ENCODE measurements around the gene TMEM138. TPM values are rescaled to one million over a fixed set of nuclear protein-coding genes. Genes with fewer than 3 reads are reported as not detected.

Gene TMEM138
- polyA plus RNA-seq, 1 experiment: 55.6 TPM

GRCh38 chr11:61328351-61328750, 33.8 kb upstream of the TMEM138 start:
- ChIA-PET CTCF (interaction anchor here (1.1 to 2.2 kb wide), 5 partner anchors 8 to 74 kb away, joined by 3 to 14 read pairs (median 8); partner anchors contain the start of gene TMEM216), POLR2A (no interaction called here)
- no peak for TF ChIP-seq CTCF (IDR thresholded peaks at IDR 0.05; ENCODE audit: insufficient read depth, low read depth, low read length)
- DNase-seq (ENCODE audit: low read depth): no peak
- Histone ChIP-seq H3K4me3 (ENCODE audit: low read depth, low read length) (no peak overlapping the region), H3K27me3 (ENCODE audit: control insufficient read depth, insufficient read depth, low read length) (no peaks in the 10 kb centered on the region), H3K36me3 (ENCODE audit: control insufficient read depth, insufficient read depth, low read length) (peaks cover 17% of the 10 kb centered on the region)

- H3K4me3 ChIP-seq (ENCODE audit: low read depth, low read length): no peak overlapping the region
- POLR2A ChIA-PET: no interaction called here
- CTCF ChIA-PET: interaction anchor here (0.6 to 1.3 kb wide), 2 partner anchors 35 to 154 kb away, joined by 3 to 4 read pairs; partner anchors contain the start of gene VWCE
Measured at GRCh38 chr11:61329871-61330270, 32.3 kb upstream of the TMEM138 start.

DNA sequence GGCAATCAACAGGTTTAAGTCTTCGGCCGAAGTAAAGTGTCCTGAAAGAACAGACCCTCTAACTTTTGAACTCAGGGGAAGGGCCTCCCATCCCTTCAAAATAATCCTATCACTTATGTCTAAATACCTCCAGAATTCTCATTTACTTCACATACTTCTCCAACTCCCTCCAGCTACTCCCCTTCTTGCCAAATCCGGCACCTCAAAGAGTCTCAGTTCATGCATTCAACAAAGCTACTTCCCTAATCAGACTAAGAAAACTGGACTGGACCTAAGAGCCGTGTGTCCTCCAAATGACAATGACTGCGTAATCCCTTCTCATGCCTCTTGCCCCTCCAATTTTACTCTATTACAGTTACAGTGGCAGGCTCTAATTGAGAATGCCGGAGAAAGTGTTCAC, 30.5 kb upstream of the TMEM138 start:
- no peak for TF ChIP-seq CTCF (IDR thresholded peaks at IDR 0.05; ENCODE audit: insufficient read depth, low read depth, low read length)
- Histone ChIP-seq H3K4me3 (ENCODE audit: low read depth, low read length) (peak overlapping the region; percentile 95), H3K36me3 (ENCODE audit: control insufficient read depth, insufficient read depth, low read length) (peaks cover 10% of the 10 kb centered on the region), H3K27me3 (ENCODE audit: control insufficient read depth, insufficient read depth, low read length) (no peaks in the 10 kb centered on the region)
- CTCF ChIA-PET: interaction anchor here (0.6 to 2.0 kb wide), 4 partner anchors 20 to 61 kb away, joined by 3 to 20 read pairs (median 5); partner anchors contain the start of gene TMEM216
- DNase-seq (ENCODE audit: low read depth): no peak
- POLR2A ChIA-PET: no interaction called here

More at GRCh38 chr11:61329871-61330270, 32.3 kb upstream of the TMEM138 start:
- Histone ChIP-seq H3K27me3 (ENCODE audit: control insufficient read depth, insufficient read depth, low read length) (no peaks in the 10 kb centered on the region), H3K36me3 (ENCODE audit: control insufficient read depth, insufficient read depth, low read length) (peaks cover 11% of the 10 kb centered on the region)
- no peak for TF ChIP-seq CTCF (IDR thresholded peaks at IDR 0.05; ENCODE audit: insufficient read depth, low read depth, low read length)
- no peak for DNase-seq (ENCODE audit: low read depth)

- ChIA-PET CTCF (interaction anchor here (0.6 to 2.0 kb wide), 3 partner anchors 45 to 61 kb away, joined by 3 to 20 read pairs (median 7); partner anchors contain the start of gene TMEM216), POLR2A (no interaction called here)
- H3K4me3 ChIP-seq (ENCODE audit: low read depth, low read length): peak overlapping the region; percentile 95
- H3K36me3 ChIP-seq (ENCODE audit: control insufficient read depth, insufficient read depth, low read length): peaks cover 10% of the 10 kb centered on the region
- DNase-seq (ENCODE audit: low read depth): no peak
- no peaks in the 10 kb centered on the region for H3K27me3 ChIP-seq (ENCODE audit: control insufficient read depth, insufficient read depth, low read length)
- peak; percentile 22; the same call in 1 of the 2 replicates for TF ChIP-seq CTCF (IDR thresholded peaks at IDR 0.05; ENCODE audit: insufficient read depth, low read depth, low read length)
Measured at GRCh38 chr11:61332281-61332796, 29.8 kb upstream of the TMEM138 start.

- Histone ChIP-seq H3K36me3 (ENCODE audit: control insufficient read depth, insufficient read depth, low read length) (peaks cover 10% of the 10 kb centered on the region), H3K27me3 (ENCODE audit: control insufficient read depth, insufficient read depth, low read length) (no peaks in the 10 kb centered on the region), H3K4me3 (ENCODE audit: low read depth, low read length) (peak within 1 kb of the TSS; percentile 95)
- CTCF ChIA-PET: interaction anchor here (5.1 to 10.9 kb wide), 3 partner anchors 30 to 59 kb away, joined by 60 to 374 read pairs (median 82); partner anchors contain the start of genes CYB561A3, TMEM138 and TMEM216
- DNase-seq (ENCODE audit: low read depth): peak; percentile 53
- no peak for TF ChIP-seq CTCF (IDR thresholded peaks at IDR 0.05; ENCODE audit: insufficient read depth, low read depth, low read length)
- POLR2A ChIA-PET: no interaction called here
Measured at GRCh38 chr11:61332797-61333549, 29.2 kb upstream of the TMEM138 start, which contains the start of the genes DDB1 and TKFC. Gene DDB1, minus strand, starts transcription at chr11:61333105. Its CDS starts 137 bp downstream, at chr11:61332968. Gene TKFC, plus strand, starts transcription at chr11:61333228. Its CDS starts 1,501 bp downstream, at chr11:61334729.
